ENCODE data around the gene TMEM91. TPM values are rescaled to one million over a fixed set of nuclear protein-coding genes. Genes with fewer than 3 reads are reported as not detected.

The TMEM91 gene
- total RNA-seq, 5 donors from 2014 or later (not counting 1 experiment from before 2014, with no cell fraction given), result 9.9 to 14.7 (median 13.2) TPM

DNA sequence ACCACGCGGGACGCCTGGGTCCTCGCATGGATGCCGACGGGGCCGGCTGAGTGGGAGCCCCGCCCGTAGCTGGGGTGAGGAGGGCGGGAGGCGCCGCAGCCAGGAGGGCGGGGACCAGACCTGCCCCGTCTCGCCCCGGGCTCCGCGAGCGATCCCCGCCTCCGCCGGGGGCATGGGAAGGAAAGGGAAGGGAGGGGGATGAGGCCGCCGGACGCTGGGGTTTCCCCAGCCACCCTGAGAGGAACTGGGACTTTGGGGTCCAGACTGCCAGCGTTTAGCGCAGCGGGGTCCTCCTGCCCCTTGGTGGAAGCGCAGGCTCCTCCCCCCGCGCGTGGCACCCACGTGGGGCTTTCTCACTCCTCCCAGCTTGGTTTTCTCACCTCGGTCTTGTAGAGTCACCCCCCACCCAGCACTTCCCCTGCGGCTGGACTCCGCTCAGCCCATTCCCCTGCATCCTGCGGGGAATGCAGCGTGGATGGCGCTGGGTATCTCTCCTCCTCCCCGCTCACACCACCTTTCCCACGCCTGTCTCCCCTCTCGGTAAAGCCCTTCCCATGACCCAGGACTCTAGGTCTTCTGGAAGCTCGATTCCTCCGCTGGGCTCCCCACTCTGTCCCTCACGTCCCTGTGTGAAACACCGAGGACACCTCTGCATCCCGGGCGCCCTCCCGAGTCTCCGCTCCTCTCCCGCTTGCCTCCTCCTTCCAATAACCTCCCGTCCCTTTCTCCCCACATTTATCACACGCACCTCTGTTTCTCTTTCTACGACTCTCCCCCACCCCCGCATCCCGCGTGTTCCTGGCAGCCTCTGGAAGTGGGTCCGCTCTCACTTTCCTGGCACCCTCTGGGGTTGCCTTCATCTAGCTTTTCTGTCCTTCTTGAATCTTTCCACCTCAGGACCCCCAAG lies 24.7 kb upstream of the TMEM91 start:
- Histone ChIP-seq H3K9me3 (no peaks in the 10 kb centered on the region), H3K36me3 (ENCODE audit: control insufficient read depth in 2 of 2, extremely low read depth in 1 of 2, insufficient read depth in 1 of 2, low read length in 1 of 2) (peaks cover 0 to 13% of the 10 kb centered on the region in 2 donors), H3K27ac (ENCODE audit: low read length) (peak overlapping the region; percentile 92), H3K4me1 (ENCODE audit: control insufficient read depth in 1 of 2, extremely low read depth in 1 of 2, insufficient read depth in 2 of 2, low read length in 2 of 2) (peaks cover 49 to 70% of the 10 kb centered on the region in 2 experiments), H3K27me3 (replicated peaks in 1 of 2; ENCODE audit: control insufficient read depth in 2 of 2, extremely low read depth in 1 of 2, insufficient read depth in 2 of 2, low read length in 1 of 2) (no peaks in the 10 kb centered on the region), H3K4me3 (ENCODE audit: control insufficient read depth in 1 of 2, extremely low read depth in 1 of 2, low read length in 1 of 2) (peak overlapping the region; percentile 68 to 94)
- H3K27ac Mint-ChIP-seq, result peak overlapping the region; percentile 94 to 96
- H3K9me3 Mint-ChIP-seq, result no peaks in the 10 kb centered on the region
- H3K27me3 Mint-ChIP-seq, result no peaks in the 10 kb centered on the region
- WGBS (ENCODE audit: insufficient coverage), result under 1% methylated on average over 43 of the region's 58 CpGs
- H3K4me3 Mint-ChIP-seq, result peak overlapping the region; percentile 97 to 99 (median 99)
- ChIA-PET POLR2A (interaction anchor here (0.5 to 4.9 kb wide), 10 partner anchors 9 to 88 kb away, joined by 3 to 49 read pairs (median 5); partner anchors contain the start of genes B9D2 (in 2 of the 2) and HNRNPUL1 (in 1 of the 2)), CTCF (interaction anchor here (0.5 to 1.8 kb wide), 14 partner anchors 9 to 485 kb away, joined by 3 to 20 read pairs (median 6); partner anchors contain the start of genes B9D2 (in 2 of the 2) and HNRNPUL1 (in 1 of the 2))
- ATAC-seq (replicated peaks in 1 of 4) (peak; percentile 60 to 64 (median 62)), DNase-seq (peak; percentile 71 to 93 (median 83))
- H3K4me1 Mint-ChIP-seq, result peaks cover 53 to 64% (median 54%) of the 10 kb centered on the region in 3 donors
- H3K36me3 Mint-ChIP-seq, result peaks cover 12% of the 10 kb centered on the region

DNA sequence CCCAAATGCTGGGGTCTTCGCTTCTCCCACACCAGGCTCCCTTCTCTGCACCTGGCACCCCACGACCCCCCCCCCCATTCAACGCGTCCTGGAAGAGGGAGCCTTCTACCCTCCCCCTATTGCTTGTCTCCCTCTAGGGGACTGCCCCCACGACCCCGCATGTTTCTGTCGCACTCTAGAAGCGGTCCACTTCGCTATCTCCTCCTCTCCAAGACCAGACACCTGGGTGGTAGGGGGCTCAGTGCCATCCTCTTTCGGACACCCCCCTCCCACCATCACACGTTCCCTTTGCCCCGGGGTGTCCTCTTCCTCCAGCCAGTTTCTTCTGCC lies 24.1 kb upstream of the TMEM91 start:
- Mint-ChIP-seq H3K27ac (peak overlapping the region; percentile 94 to 96), H3K36me3 (peaks cover 16% of the 10 kb centered on the region), H3K4me1 (peaks cover 56 to 69% (median 59%) of the 10 kb centered on the region in 3 donors), H3K9me3 (no peaks in the 10 kb centered on the region), H3K4me3 (peak overlapping the region; percentile 97 to 99 (median 99)), H3K27me3 (no peaks in the 10 kb centered on the region)
- H3K4me1 ChIP-seq (ENCODE audit: control insufficient read depth in 1 of 2, extremely low read depth in 1 of 2, insufficient read depth in 2 of 2, low read length in 2 of 2), result peaks cover 55 to 72% of the 10 kb centered on the region in 2 experiments
- H3K27ac ChIP-seq (ENCODE audit: low read length), result peak overlapping the region; percentile 92
- no peaks in the 10 kb centered on the region for H3K9me3 ChIP-seq
- POLR2A ChIA-PET, result interaction anchor here in 1 of 2 donors (0.9 to 4.9 kb wide), 4 partner anchors 10 to 88 kb away, joined by 5 to 49 read pairs (median 18); partner anchors contain the start of genes B9D2 and HNRNPUL1
- 0% methylated on average over 7 of the region's 12 CpGs for WGBS (ENCODE audit: insufficient coverage)
- peak overlapping the region; percentile 68 to 94 for H3K4me3 ChIP-seq (ENCODE audit: control insufficient read depth in 1 of 2, extremely low read depth in 1 of 2, low read length in 1 of 2)
- CTCF ChIA-PET, result interaction anchor here (0.6 to 1.8 kb wide), 8 partner anchors 8 to 382 kb away, joined by 3 to 14 read pairs (median 4); partner anchors contain the start of genes B9D2 (in 2 of the 2) and HNRNPUL1 (in 1 of the 2)
- H3K36me3 ChIP-seq (ENCODE audit: control insufficient read depth in 2 of 2, extremely low read depth in 1 of 2, insufficient read depth in 1 of 2, low read length in 1 of 2), result peaks cover 0 to 8% of the 10 kb centered on the region in 2 donors
- H3K27me3 ChIP-seq (replicated peaks in 1 of 2; ENCODE audit: control insufficient read depth in 2 of 2, extremely low read depth in 1 of 2, insufficient read depth in 2 of 2, low read length in 1 of 2), result no peaks in the 10 kb centered on the region
- no peak for ATAC-seq (replicated peaks in 1 of 4)
- DNase-seq, result no peak

DNA sequence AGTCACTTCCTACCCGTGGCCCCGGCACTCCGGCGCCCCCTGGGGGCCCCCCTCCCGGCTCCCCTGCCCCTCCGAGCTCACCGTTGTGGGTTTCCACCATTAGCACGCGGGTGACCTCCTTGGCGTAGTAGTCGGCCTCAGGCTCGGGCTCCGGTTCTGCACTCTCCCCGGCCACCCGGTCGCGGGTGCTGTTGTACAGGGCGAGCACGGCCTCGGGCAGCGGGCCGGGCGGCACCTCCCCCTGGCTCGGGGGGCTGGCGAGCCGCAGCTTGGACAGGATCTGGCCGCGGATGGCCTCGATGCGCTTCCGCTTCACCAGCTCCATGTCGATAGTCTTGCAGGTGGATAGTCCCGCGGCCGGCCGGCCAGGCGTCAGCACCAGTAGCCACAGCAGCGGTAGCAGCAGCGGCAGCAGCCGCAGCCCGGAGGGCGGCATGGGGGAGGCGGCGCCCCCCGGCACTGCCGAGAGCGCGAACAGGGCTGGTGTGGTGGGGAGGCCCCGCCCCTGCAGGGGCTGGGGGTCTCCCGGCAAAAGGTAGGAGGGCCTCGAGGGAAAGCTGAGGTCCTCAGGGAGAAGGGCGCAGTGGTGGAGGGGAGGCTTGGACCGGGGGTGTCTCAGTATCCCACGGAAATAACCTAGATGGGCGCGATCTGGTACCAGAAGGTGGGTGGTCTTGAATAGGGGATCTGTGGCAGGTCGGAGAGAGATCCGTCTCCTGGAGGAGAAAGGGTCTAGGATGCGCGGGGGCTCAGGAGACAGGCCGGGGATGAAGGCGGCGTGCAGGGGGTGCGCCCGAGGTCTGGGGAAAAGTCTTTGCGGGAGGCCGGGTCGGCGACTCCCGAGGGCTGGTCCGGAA lies 23.5 kb upstream of the TMEM91 start:
- H3K36me3 Mint-ChIP-seq, result peaks cover 16% of the 10 kb centered on the region
- peaks cover 59 to 75% (median 65%) of the 10 kb centered on the region in 3 donors for H3K4me1 Mint-ChIP-seq
- H3K9me3 Mint-ChIP-seq, result no peaks in the 10 kb centered on the region
- Histone ChIP-seq H3K36me3 (ENCODE audit: control insufficient read depth in 2 of 2, extremely low read depth in 1 of 2, insufficient read depth in 1 of 2, low read length in 1 of 2) (peaks cover 0 to 5% of the 10 kb centered on the region in 2 donors), H3K27me3 (replicated peaks in 1 of 2; ENCODE audit: control insufficient read depth in 2 of 2, extremely low read depth in 1 of 2, insufficient read depth in 2 of 2, low read length in 1 of 2) (no peaks in the 10 kb centered on the region), H3K9me3 (no peaks in the 10 kb centered on the region), H3K4me1 (ENCODE audit: control insufficient read depth in 1 of 2, extremely low read depth in 1 of 2, insufficient read depth in 2 of 2, low read length in 2 of 2) (peaks cover 60 to 72% of the 10 kb centered on the region in 2 experiments), H3K27ac (ENCODE audit: low read length) (peak overlapping the region; percentile 92), H3K4me3 (ENCODE audit: control insufficient read depth in 1 of 2, extremely low read depth in 1 of 2, low read length in 1 of 2) (peak overlapping the region; percentile 68 to 94)
- CTCF ChIA-PET, result interaction anchor here (0.6 to 1.8 kb wide), 4 partner anchors 8 to 89 kb away, joined by 3 to 14 read pairs (median 7); partner anchors contain the start of genes B9D2 (in 1 of the 2) and HNRNPUL1 (in 1 of the 2)
- H3K27ac Mint-ChIP-seq, result peak overlapping the region; percentile 95 to 98
- ATAC-seq (replicated peaks in 1 of 4), result peak; percentile 7 to 26 (median 20)
- peak overlapping the region; percentile 97 to 99 (median 99) for H3K4me3 Mint-ChIP-seq
- peak; percentile 45 to 83 (median 70) for DNase-seq
- POLR2A ChIA-PET, result interaction anchor here in 1 of 2 donors (0.9 to 4.9 kb wide), 4 partner anchors 11 to 26 kb away, joined by 4 to 49 read pairs (median 16); partner anchors contain the start of gene B9D2
- H3K27me3 Mint-ChIP-seq, result no peaks in the 10 kb centered on the region
- WGBS (ENCODE audit: insufficient coverage), result under 1% methylated on average over 71 of the region's 71 CpGs

DNA sequence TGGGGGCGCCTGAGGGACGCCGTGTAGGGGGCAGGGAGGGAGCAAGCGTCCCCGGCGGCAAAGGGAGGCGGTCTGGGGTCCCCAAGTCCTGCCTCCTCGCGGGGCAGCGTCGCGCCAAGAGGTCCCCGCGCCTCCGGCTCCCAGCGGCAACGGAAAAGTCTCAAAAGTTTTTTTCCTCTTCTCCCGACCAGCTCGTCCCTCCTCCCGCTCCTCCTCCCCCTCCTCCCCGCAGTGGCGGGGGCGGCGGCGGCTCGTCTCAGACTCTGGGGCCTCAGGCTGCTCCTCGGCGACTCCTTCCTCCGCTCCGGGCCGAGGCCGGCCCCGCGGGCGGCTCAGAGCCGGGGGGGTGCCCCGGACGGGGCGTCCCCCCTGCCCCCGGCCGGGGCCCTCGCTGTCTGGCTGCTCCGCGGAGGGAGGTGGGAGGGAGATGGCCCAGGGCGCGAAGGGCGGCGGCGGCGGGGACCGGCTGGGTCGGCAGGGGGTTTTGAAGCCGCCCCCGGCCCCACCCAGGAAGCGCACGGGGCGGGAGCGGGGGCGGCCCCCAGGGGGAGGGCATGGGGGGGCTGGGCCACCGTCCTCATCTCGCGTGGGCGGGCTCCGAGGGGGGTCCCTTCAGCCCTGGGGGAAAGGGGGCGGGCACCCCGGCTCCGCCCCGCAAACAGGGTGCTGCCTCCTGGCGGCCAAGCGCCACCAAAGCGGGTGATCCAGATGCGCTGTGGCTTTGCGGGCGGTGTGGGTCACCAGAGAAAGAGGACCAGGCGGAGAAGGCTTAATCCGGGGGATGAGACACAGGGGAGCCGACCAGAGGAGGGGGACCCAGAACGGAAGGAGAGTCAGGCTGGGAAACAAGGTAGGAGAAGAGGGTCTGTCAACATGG lies 22.6 kb upstream of the TMEM91 start, which contains the start of gene TGFB1:
Gene TGFB1 (minus strand): TSS at position 457 of the 877 bp plus-strand sequence. CDS start 878 bp downstream, outside the sequence.
- ChIA-PET CTCF (interaction anchor here in 1 of 2 donors (2.7 kb wide), 1 partner anchor 11 kb away, joined by 17 read pairs; the partner anchor contains the start of gene B9D2), POLR2A (interaction anchor here in 1 of 2 donors (1.0 to 4.9 kb wide), 2 partner anchors 10 to 26 kb away, joined by 4 to 49 read pairs; partner anchors contain the start of gene B9D2)
- Histone ChIP-seq H3K27ac (ENCODE audit: low read length) (peak within 1 kb of the TSS; percentile 92), H3K27me3 (replicated peaks in 1 of 2; ENCODE audit: control insufficient read depth in 2 of 2, extremely low read depth in 1 of 2, insufficient read depth in 2 of 2, low read length in 1 of 2) (no peaks in the 10 kb centered on the region), H3K4me1 (ENCODE audit: control insufficient read depth in 1 of 2, extremely low read depth in 1 of 2, insufficient read depth in 2 of 2, low read length in 2 of 2) (peaks cover 67 to 72% of the 10 kb centered on the region in 2 experiments), H3K9me3 (no peaks in the 10 kb centered on the region), H3K4me3 (ENCODE audit: control insufficient read depth in 1 of 2, extremely low read depth in 1 of 2, low read length in 1 of 2) (peak within 1 kb of the TSS; percentile 68 to 94), H3K36me3 (ENCODE audit: control insufficient read depth in 2 of 2, extremely low read depth in 1 of 2, insufficient read depth in 1 of 2, low read length in 1 of 2) (no peaks in the 10 kb centered on the region)
- peak; percentile 86 to 97 (median 93) for DNase-seq
- Mint-ChIP-seq H3K27ac (peak within 1 kb of the TSS; percentile 97 to 98), H3K4me3 (peak within 1 kb of the TSS; percentile 97 to 99 (median 99)), H3K36me3 (peaks cover 11% of the 10 kb centered on the region), H3K9me3 (no peaks in the 10 kb centered on the region), H3K27me3 (no peaks in the 10 kb centered on the region), H3K4me1 (peaks cover 63 to 75% (median 67%) of the 10 kb centered on the region in 3 donors)
- WGBS (ENCODE audit: insufficient coverage), result 0% methylated on average over 36 of the region's 78 CpGs
- peak; percentile 59 to 73 (median 64) for ATAC-seq (replicated peaks in 1 of 4)

DNA sequence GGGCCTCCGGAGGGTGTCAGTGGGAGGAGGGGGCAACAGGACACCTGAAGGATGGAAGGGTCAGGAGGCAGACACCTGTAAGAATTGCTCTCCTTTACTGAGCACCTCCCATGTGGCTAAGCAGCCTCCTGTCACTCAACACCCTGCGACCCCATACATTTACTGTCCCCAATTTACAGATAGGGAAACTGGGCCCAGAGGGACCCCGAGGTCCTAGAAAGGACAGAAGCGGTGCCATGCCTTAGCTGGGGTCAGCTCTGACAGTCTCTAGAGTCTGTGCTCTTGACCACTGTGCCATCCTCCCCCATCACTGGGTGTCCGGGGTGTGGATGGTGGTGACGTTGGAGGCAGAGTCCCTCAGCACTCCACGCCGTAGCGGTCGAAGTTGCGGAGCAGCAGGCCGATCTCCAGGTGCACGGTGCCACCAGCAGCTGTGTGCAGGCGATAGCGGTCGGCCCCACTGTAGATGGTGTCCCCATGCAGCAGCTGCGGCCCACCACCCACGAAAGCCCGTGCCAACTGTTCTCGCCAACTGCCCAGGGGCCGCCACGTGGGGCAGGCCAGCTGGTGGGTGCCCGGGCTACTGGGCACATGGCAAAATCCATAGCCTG lies 21.9 kb upstream of the TMEM91 start:
- CTCF ChIA-PET, result interaction anchor here in 1 of 2 donors (2.7 kb wide), 1 partner anchor 11 kb away, joined by 17 read pairs; the partner anchor contains the start of gene B9D2
- Histone ChIP-seq H3K4me3 (ENCODE audit: control insufficient read depth in 1 of 2, extremely low read depth in 1 of 2, low read length in 1 of 2) (peak overlapping the region; percentile 32 to 51), H3K4me1 (ENCODE audit: control insufficient read depth in 1 of 2, extremely low read depth in 1 of 2, insufficient read depth in 2 of 2, low read length in 2 of 2) (peaks cover 60 to 66% of the 10 kb centered on the region in 2 experiments), H3K27ac (ENCODE audit: low read length) (peak overlapping the region; percentile 80), H3K36me3 (ENCODE audit: control insufficient read depth in 2 of 2, extremely low read depth in 1 of 2, insufficient read depth in 1 of 2, low read length in 1 of 2) (no peaks in the 10 kb centered on the region), H3K9me3 (no peaks in the 10 kb centered on the region), H3K27me3 (replicated peaks in 1 of 2; ENCODE audit: control insufficient read depth in 2 of 2, extremely low read depth in 1 of 2, insufficient read depth in 2 of 2, low read length in 1 of 2) (no peaks in the 10 kb centered on the region)
- DNase-seq (peak in 1 of 35 experiments; percentile 9), ATAC-seq (replicated peaks in 1 of 4) (no peak)
- 96% methylated on average over 17 of the region's 23 CpGs for WGBS (ENCODE audit: insufficient coverage)
- Mint-ChIP-seq H3K9me3 (no peaks in the 10 kb centered on the region), H3K27me3 (no peaks in the 10 kb centered on the region), H3K4me3 (peak overlapping the region; percentile 70 to 99 (median 77)), H3K27ac (peak overlapping the region; percentile 97), H3K4me1 (peaks cover 59 to 68% (median 62%) of the 10 kb centered on the region in 3 donors), H3K36me3 (peaks cover 6% of the 10 kb centered on the region)
- POLR2A ChIA-PET, result interaction anchor here in 1 of 2 donors (4.9 kb wide), 1 partner anchor 9 kb away, joined by 49 read pairs; the partner anchor contains the start of gene B9D2
